Thyroid gland (tissue), 4 donors: Measurements from ENCODE around the gene VEPH1.

Experiments used
- CTCF ChIP-seq, 6 experiments: fragments of 200-600 bp in 3 of 6; fragments of 450-650 bp in 3 of 6; sonication (generic) in 3 of 6; IDR thresholded peaks; one replicate each; pipeline ENCODE4 v1.5.1; 2016 to 2019; ENCODE audit warnings: antibody characterized with exemption in 6 of 6, mild to moderate bottlenecking in 2 of 6, inconsistent platforms in 1 of 6, moderate library complexity in 1 of 6
- POLR2A ChIP-seq, 2 donors: fragments of 450-650 bp; IDR thresholded peaks; one replicate each; pipeline ENCODE4 v1.6.1; 2017; ENCODE audit warnings: antibody characterized with exemption in 2 of 2, mild to moderate bottlenecking in 2 of 2, moderate library complexity in 1 of 2

GRCh38 chr3:157255797-157256196 is 247.4 kb downstream of the VEPH1 start:
- TF ChIP-seq CTCF (IDR thresholded peaks at IDR 0.05) (no peak), POLR2A (IDR thresholded peaks at IDR 0.05) (no peak)
